NCI-H82 treated with DMSO at 0.1 percent for 48 hours (cell line): Measurements from ENCODE around the gene MICU1.
"Not testable (repeated sequence)": the region's sequence is repeated elsewhere in the genome, so short reads cannot be mapped to it uniquely, and the experiment has no call there.

ENCODE experiments used
- DNase-seq: peaks from one replicate; lab custom pipeline; 2025; ENCODE audit not compliant: unreplicated experiment; lab: John Stamatoyannopoulos, UW

Gene MICU1

GRCh38 chr10:72390764-72391163 is 235.1 kb downstream of the MICU1 start:
- DNase-seq, result no peak

GRCh38 chr10:72389716-72390115 is 236.2 kb downstream of the MICU1 start:
- no peak for DNase-seq

- DNase-seq, result no peak
Measured at GRCh38 chr10:72389014-72389413, 236.9 kb downstream of the MICU1 start.

GRCh38 chr10:72388062-72388461 is 237.8 kb downstream of the MICU1 start:
- no peak for DNase-seq

- no peak for DNase-seq
Measured at GRCh38 chr10:72386916-72387586, 238.8 kb downstream of the MICU1 start.

- no peak for DNase-seq
Measured at GRCh38 chr10:72385724-72386123, 240.2 kb downstream of the MICU1 start.

- DNase-seq, result not testable (repeated sequence)
Measured at GRCh38 chr10:72384982-72385381, 240.9 kb downstream of the MICU1 start.

GRCh38 chr10:72379776-72380175 is 246.1 kb downstream of the MICU1 start:
- DNase-seq, result no peak

- peak; percentile 39 for DNase-seq
Measured at GRCh38 chr10:72379062-72379461, 246.8 kb downstream of the MICU1 start.

GRCh38 chr10:72375585-72375984 is 250.3 kb downstream of the MICU1 start:
- DNase-seq, result no peak

GRCh38 chr10:72375173-72375572 is 250.7 kb downstream of the MICU1 start:
- no peak for DNase-seq

GRCh38 chr10:72370201-72370722 is 255.6 kb downstream of the MICU1 start:
- DNase-seq, result no peak

- DNase-seq, result no peak
Measured at GRCh38 chr10:72367301-72367960, 258.4 kb downstream of the MICU1 start.

- DNase-seq, result no peak
Measured at GRCh38 chr10:72365106-72365895, 260.6 kb downstream of the MICU1 start.

GRCh38 chr10:72364239-72364777 is 261.6 kb downstream of the MICU1 start:
- DNase-seq, result peak; percentile 80

- DNase-seq, result no peak
Measured at GRCh38 chr10:72356987-72357386, 268.9 kb downstream of the MICU1 start.

- no peak for DNase-seq
Measured at GRCh38 chr10:72356115-72356514, 269.8 kb downstream of the MICU1 start.

- DNase-seq, result no peak
Measured at GRCh38 chr10:72355214-72355555, 270.7 kb downstream of the MICU1 start.

GRCh38 chr10:72354356-72355213 is 271.3 kb downstream of the MICU1 start, which contains the start of gene DNAJB12:
Gene DNAJB12, minus strand, starts transcription at chr10:72354919. Its CDS starts 22 bp downstream, at chr10:72354897.
- peak; percentile 94 for DNase-seq

GRCh38 chr10:72353965-72354355 is 271.9 kb downstream of the MICU1 start:
- no peak for DNase-seq
